COLO668 (cell line): Measurements from ENCODE around the gene ULK1.

Experiments
- DNase-seq: peaks from one replicate; lab custom pipeline; 2025; ENCODE audit not compliant: unreplicated experiment; lab: John Stamatoyannopoulos, UW

Gene ULK1

GRCh38 chr12:131962069-131962468, 67.6 kb downstream of the ULK1 start:
- DNase-seq: no peak

GRCh38 chr12:131963381-131963780, 69.0 kb downstream of the ULK1 start:
- no peak for DNase-seq

GRCh38 chr12:131965073-131965472, 70.7 kb downstream of the ULK1 start:
- no peak for DNase-seq

- DNase-seq: no peak
Measured at GRCh38 chr12:131971226-131971625, 76.8 kb downstream of the ULK1 start.
